ENCODE data around the gene UBR4.

The UBR4 gene

GRCh38 chr1:19033926-19034680 lies 176.0 kb downstream of the UBR4 start:
- no peaks in the 10 kb centered on the region for H3K4me1 ChIP-seq
- no peak for DNase-seq
- TF ChIP-seq, protein P1, sequence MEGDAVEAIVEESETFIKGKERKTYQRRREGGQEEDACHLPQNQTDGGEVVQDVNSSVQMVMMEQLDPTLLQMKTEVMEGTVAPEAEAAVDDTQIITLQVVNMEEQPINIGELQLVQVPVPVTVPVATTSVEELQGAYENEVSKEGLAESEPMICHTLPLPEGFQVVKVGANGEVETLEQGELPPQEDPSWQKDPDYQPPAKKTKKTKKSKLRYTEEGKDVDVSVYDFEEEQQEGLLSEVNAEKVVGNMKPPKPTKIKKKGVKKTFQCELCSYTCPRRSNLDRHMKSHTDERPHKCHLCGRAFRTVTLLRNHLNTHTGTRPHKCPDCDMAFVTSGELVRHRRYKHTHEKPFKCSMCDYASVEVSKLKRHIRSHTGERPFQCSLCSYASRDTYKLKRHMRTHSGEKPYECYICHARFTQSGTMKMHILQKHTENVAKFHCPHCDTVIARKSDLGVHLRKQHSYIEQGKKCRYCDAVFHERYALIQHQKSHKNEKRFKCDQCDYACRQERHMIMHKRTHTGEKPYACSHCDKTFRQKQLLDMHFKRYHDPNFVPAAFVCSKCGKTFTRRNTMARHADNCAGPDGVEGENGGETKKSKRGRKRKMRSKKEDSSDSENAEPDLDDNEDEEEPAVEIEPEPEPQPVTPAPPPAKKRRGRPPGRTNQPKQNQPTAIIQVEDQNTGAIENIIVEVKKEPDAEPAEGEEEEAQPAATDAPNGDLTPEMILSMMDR (IDR thresholded peaks at IDR 0.05; ENCODE audit: low read depth, low read length) = no peak
- no peaks in the 10 kb centered on the region for H3K27me3 ChIP-seq
- H3K4me3 ChIP-seq (ENCODE audit: low read depth, low read length) = no peak overlapping the region
- H3K36me3 ChIP-seq = no peaks in the 10 kb centered on the region
- no peaks in the 10 kb centered on the region for H3K9me3 ChIP-seq

- DNase-seq = no peak
- TF ChIP-seq, protein P1 (IDR thresholded peaks at IDR 0.05; ENCODE audit: low read depth, low read length) = no peak
These were observed 176.6 kb downstream of the UBR4 start for GRCh38 chr1:19033515-19033839.

DNA sequence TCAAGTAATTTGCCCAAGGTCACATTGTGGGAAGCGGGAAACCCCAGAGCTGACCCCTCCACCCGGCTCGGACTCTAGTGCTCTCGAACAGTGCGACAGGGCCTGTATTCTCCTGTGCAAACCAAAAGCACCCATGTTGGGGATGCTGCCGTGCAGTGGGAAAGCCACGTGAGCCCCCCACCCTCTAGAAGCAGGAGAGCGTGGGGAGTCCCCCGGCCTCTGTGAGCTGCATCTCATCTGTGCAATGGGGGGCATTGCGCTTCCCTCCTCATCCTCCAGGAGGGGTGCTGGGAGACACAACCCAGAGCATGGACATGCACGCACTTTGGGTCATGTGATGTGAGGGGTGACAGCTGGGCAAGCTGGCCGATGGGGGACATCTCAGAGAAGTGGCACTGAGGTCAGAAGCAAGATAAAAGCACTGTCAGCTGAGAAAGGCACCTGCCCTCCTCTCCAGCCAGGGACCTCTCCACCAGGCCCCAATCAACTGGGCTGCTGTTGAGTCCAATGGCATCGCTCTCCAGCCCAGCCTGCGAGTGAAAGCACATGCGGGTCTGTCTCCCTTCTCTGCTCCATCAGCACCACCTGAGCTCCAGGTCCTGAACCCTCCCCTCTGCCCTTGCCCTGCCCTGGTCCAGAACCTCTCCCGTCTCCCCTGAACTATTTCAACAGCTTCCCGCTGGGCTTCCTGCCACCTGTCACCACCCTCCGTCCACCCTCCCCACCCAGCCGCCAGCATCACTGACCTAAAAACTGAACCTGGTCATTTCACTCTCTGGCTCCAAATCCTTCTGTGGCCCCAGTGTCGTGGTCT lies 177.2 kb downstream of the UBR4 start:
- Histone ChIP-seq H3K27me3 (no peaks in the 10 kb centered on the region), H3K4me3 (ENCODE audit: low read depth, low read length) (no peak overlapping the region), H3K36me3 (no peaks in the 10 kb centered on the region), H3K9me3 (no peaks in the 10 kb centered on the region), H3K4me1 (no peaks in the 10 kb centered on the region)
- no peak for DNase-seq
- TF ChIP-seq, protein P1 (IDR thresholded peaks at IDR 0.05; ENCODE audit: low read depth, low read length) = no peak

More at GRCh38 chr1:19033515-19033839, 176.6 kb downstream of the UBR4 start:
- H3K4me1 ChIP-seq = no peaks in the 10 kb centered on the region
- H3K4me3 ChIP-seq (ENCODE audit: low read depth, low read length) = no peak overlapping the region
- H3K9me3 ChIP-seq = no peaks in the 10 kb centered on the region
- H3K27me3 ChIP-seq = no peaks in the 10 kb centered on the region
- H3K36me3 ChIP-seq = no peaks in the 10 kb centered on the region

DNA sequence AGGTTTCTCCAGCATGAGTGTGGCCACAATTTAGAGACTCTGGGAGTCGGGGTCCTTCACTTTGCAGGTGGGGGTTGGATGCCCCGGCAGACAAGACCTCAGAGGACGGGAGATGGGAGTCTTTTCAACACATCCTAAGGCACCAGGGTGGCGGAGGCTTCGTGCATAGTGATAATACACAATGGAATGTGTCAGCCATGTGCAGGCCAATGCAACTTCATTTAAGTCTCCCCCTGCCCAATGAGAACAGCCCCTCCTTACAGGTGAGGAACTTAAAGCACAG lies 177.7 kb downstream of the UBR4 start:
- Histone ChIP-seq H3K4me1 (no peaks in the 10 kb centered on the region), H3K27me3 (no peaks in the 10 kb centered on the region), H3K9me3 (no peaks in the 10 kb centered on the region), H3K4me3 (ENCODE audit: low read depth, low read length) (no peak overlapping the region), H3K36me3 (no peaks in the 10 kb centered on the region)
- TF ChIP-seq, protein P1 (IDR thresholded peaks at IDR 0.05; ENCODE audit: low read depth, low read length) = no peak
- DNase-seq = no peak

GRCh38 chr1:19029191-19030085 lies 180.6 kb downstream of the UBR4 start:
- Histone ChIP-seq H3K36me3 (no peaks in the 10 kb centered on the region), H3K9me3 (no peaks in the 10 kb centered on the region), H3K4me3 (ENCODE audit: low read depth, low read length) (no peak overlapping the region), H3K27me3 (no peaks in the 10 kb centered on the region), H3K4me1 (no peaks in the 10 kb centered on the region)
- peak; percentile 9 for DNase-seq
- TF ChIP-seq, protein P1 (IDR thresholded peaks at IDR 0.05; ENCODE audit: low read depth, low read length) = no peak
